IPS-NIHi7 (cell line): ENCODE measurements around the gene THAP11.

ENCODE experiments used
- DNase-seq: peaks from one replicate; pipeline ENCODE4 v3.0.0; 2012; ENCODE audit warnings: mixed read lengths; ENCODE audit errors: extremely low spot score

Gene THAP11

DNA sequence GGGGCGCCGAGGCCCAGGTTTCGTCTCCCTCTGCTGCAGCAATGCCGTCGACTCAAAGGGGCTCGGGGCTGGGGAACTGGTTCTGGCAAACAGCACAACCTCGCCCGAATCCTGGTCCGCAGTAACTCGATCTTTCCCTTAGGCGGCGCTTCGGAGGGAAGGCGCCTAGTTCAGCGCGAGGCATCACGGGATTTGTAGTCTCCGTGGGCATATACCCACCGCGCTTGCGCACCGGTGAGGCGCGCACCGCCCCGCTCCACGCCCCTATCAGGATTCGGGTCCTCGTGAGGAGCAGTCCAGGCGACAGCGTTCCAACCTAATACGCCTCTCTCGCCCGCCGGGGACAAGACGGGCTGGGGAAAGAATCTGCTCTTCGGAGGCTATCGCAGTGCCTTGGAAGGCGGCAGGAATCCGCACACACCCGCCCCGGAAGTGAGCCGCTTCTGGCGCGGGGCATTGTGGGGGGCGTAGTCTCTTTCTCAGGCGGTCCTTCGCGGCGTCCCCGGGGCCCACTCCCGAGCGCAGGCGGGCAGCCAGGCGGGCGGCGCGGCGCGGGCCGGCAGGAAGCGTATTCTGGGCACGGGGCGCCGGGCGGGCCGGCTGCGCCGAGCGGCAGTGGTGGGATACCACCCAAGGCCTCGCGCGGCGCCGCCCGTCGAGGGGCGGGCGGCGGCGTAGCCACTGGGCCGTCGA, at the start of gene THAP11:
Gene THAP11, plus strand, starts transcription at position 505 of the 693 bp plus-strand sequence. CDS start 235 bp downstream, outside the sequence.
- DNase-seq: peak; percentile 92

DNA sequence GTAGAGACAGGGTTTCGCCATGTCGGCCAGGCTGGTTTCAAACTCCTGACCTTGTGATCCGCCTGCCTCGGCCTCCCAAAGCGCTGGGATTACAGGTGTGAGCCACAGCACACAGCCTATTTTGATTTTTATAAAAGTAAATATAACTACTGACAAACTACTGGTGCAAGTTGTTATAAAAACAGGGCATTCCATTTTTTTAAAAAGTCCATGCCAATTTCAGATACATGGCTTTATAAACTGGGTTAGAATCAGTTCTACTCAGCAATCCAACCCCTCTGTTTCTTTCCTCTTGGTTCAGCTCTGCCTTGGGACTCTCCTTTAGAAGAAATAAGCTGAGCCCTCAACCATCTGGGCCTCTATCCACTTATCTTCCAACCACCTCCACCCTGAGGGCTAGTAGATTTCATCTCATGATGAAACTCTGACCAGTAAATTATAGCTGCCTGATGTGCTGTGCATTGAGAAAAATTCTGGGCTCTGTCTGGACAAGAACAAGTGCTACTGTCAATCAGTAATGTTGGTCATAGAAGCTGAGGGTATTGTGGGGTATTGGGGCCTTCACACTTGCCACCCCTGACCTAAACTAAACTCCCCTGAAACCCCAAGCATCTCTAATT, 45.9 kb upstream of the THAP11 start:
- DNase-seq: no peak

DNA sequence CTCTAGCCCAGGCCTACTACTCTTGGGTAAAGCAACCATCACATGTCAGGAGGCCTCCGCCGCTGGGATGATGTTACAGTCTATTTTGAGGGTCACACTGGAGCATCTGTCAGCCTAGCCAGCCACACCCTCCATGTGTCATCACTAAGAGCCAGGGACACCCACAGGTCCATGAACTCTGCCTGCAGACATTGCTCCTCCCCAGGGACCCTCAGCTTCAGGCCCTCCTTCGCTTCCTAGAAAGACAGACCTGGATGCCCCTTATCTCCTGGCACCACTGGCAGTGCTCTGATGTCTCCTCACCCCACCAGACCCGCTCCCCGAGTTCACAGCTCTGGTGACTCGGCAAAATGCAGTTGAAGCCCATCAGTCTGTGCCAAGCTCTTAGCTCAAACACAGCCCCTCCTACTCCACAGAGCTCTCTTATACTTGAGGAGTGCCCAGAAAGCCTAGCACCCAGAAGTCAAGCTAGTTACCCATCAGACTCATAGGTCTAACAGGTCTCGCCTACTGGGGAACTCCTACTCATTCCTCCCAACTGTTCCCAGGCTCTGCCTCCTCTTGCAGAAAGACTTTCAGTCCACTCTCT, 41.7 kb upstream of the THAP11 start:
- DNase-seq: peak; percentile 4

DNA sequence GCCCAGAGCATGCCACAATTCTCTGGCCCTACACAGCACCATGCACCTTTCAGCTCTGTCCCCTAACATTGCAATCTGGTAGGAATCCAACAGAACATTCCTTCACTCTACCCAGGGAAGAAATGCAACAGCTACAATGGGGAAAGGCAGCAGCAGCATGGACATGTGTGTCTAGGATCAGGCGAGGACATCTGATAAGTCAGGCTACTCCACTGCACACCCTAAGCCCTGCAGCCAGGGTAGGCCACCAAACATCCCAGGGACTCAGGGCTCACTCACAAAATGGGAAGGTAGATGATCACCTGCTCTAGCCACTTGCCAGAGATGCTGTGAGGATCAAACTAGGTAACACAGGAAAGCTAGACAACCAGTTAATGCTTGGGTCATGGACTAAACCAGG, 40.9 kb upstream of the THAP11 start:
- DNase-seq: no peak

DNA sequence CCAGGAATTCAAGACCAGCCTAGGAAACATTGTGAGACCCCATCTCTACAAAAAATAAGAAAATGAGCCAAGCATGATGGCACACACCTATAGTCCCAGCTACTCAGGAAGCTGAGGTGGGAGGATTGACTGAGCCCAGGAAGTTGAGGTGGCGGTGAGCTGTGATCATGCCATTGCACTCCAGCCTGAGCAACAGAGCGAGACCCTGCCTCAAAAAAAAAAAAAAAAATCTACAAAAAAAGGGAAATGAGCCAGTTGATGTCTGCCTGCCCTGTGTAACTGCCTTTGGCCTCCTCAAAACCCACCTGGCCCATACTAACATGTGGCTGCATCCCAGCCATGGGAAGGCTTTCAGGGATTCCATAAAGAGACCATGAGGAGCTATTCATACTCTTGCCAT, 40.2 kb upstream of the THAP11 start:
- DNase-seq: no peak

- no peak for DNase-seq
Observed at GRCh38 chr16:67803894-67804293, 38.2 kb upstream of the THAP11 start.

DNA sequence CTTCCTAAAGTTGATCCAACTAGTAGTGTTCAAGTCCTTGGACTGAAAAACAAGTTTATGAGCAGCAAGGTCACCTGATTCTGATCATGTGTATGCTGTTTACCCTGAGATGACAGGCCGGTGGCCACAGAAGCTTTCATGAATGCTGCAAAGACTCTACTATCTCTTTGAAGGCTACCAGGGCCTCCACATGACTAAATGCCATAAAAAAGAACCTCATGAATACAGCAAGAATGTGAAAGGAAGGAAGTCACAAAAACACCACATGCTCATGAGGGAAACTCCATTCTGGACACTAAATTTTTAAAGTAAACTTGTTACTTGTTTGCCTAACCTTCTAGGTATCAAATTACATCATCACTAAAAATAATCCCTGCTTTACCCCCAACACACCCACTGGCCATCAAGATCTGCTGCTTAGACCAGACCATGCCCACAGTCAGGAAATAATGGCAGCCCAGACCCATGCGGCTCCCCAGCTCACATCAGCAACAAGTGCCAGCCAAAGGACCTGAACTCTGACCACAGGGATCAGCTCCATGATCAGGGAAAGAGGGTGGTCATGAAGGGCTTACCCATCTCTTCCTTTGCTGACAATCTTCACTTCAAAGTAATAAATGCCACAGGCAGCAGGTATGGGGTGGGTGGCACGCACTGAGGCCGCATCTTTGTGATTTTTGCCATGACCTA, 37.1 kb upstream of the THAP11 start:
- no peak for DNase-seq

DNA sequence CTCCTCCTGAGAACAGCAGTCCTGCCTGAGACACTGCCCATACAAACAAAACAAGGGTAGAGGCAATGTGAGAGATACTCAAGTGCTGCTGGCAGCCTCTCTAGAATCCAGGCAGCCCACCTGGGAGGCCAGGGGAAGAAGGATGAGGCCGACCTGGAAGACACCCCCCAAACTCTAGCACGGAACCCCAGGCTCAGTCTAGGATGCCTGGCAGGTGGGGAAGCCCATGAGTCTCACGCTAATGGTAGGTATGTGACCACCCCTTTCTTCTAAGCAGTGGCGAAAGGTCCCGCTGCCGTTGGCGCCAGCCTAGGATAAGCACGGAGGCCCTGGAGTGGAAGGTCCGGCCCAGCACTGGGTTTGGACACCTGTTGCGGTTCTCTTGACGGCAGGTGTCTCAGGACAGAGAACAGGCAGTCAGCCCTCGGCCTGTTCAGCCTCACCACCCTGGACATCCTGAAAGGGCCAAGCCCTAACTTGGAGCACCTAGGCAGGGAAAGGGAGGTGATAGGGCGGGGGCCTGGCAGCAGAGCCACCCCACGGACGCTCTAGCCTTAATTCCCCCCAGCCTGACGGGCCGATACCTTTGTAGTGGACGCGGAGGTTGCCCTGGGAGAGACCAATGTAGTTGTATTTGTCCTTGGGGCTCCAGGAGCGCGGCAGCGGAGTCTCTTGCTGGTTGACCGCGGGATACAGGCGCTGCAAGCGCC, 36.2 kb upstream of the THAP11 start:
- peak; percentile 31 for DNase-seq

DNA sequence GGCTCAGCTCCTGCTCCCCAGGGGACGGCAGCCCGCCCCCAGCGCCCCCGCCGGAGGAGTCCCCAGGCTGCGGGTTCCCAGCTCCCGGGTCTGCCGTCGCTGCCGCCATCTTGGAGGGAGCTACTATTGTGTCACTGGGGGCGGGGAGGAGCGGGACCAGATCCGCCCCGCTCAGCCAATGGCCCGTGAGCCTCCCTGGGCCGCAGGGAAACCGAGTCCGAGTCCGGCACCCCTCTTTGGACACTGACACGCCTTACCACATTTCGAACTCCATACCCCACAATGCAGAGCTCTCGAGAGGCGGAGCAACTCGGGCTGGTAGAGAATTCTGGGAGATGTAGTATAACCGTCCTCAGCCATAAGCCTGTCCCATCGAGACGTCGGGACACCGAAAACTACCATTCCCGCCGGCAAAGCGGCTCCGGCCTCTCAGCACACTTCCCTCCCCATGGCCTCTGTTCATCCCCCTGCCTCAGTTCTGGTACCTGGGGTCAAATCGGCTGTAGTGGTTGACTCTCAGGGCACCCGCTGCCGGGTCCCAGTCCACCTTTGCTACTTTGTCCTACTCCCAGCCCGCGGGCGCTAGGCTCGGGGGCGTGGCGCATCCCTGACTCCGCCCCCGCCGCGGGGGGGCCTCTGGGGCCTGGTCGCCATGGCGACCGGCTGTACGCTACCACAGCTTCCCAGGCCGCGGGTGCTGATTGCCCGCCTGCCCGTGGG, 35.5 kb upstream of the THAP11 start, which contains the start of the genes RANBP10 and TSNAXIP1:
Gene RANBP10, minus strand, starts transcription at position 133 of the 720 bp plus-strand sequence. Its CDS starts 24 bp downstream, at position 109.
Gene TSNAXIP1, plus strand, starts transcription at position 462 of the 720 bp plus-strand sequence. CDS start 261 bp downstream, outside the sequence.
- peak; percentile 99 for DNase-seq

- DNase-seq: no peak
Observed at GRCh38 chr16:67807148-67807682, 34.9 kb upstream of the THAP11 start.

DNA sequence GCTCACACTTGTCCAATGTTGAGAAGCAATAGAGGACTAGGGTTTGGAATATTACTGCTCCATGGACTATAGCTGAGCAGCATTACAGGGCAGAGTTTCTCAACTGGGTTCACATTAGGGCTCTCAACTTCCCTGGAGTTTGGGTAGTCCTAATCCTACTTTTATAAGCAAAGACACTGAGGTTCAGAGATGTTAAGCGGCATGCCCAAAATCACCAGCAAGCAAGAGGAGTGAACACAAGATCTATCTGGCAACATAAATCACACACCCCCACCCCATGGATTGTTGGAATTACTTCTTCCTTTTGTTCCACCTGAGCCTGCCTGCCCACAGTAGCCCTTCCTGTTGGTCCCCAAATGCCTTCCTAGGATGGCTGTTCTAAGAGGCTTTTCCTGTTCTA, 30.2 kb upstream of the THAP11 start:
- no peak for DNase-seq

- DNase-seq: no peak
Observed at GRCh38 chr16:67814567-67814966, 27.6 kb upstream of the THAP11 start.

- DNase-seq: no peak
Observed at GRCh38 chr16:67820608-67821259, 21.4 kb upstream of the THAP11 start.

DNA sequence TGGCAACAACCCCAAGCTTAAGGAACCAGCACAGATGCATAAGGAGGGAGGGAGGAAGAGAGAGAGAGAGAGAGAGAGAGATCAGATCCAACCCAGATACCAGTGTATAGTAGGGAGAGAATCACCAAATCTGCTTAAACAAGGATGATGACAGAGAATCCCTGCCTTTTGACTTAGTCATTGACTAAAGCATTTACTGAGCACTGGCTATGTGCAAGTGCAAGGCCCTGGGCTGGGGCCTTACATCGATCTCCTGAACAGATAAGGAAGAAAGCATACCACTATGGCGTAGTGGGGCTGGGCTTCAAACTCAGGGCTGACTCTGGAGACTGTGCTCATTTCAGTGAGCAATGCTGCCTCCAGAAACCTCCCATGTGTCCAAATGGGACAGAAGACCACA, 19.6 kb upstream of the THAP11 start:
- no peak for DNase-seq

GRCh38 chr16:67825119-67825518, 17.0 kb upstream of the THAP11 start:
- DNase-seq: no peak

- no peak for DNase-seq
Observed at GRCh38 chr16:67825906-67826305, 16.2 kb upstream of the THAP11 start.

DNA sequence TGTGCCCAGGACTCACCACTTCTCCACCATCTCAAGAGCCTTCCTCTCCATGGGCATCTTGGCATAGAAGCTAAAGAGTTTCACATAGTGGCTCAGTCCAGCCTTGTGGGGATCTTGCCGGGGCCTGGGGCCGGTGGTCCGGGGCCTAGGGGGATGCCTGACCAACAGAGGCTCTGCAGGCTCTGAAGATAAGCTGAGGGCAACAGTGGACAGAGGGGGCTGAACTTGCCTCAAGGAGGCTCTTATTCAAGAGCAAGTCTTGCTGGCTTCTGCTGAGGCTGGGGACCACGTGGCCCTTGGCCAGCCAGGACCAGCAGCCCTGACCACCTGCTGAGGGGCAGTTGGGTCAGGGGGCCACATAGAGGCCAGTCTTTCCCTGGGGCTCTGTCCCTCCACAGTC, 13.5 kb upstream of the THAP11 start:
- no peak for DNase-seq

GRCh38 chr16:67833030-67833414, 9.1 kb upstream of the THAP11 start:
- DNase-seq: no peak

- peak; percentile 97 for DNase-seq
Observed at GRCh38 chr16:67833415-67834241, 8.5 kb upstream of the THAP11 start.
